Endothelial cell of umbilical vein (primary cell): Measurements from ENCODE around the gene PHACTR2.
"Not testable (repeated sequence)": the region's sequence is repeated elsewhere in the genome, so short reads cannot be mapped to it uniquely, and the experiment has no call there.

Source experiments
- CTCF ChIP-seq, 2 donors: IDR thresholded peaks; 1 replicate in 1 of 2; 2 replicates in 1 of 2; pipeline ENCODE4 v1.5.1; 2011; ENCODE audit warnings: low read length in 2 of 2, mild to moderate bottlenecking in 2 of 2, moderate library complexity in 2 of 2, control low read depth in 1 of 2, inconsistent platforms in 1 of 2, low read depth in 1 of 2; ENCODE audit not compliant: insufficient read depth in 1 of 2; ENCODE audit errors: extremely low read depth in 1 of 2
- EZH2 ChIP-seq: IDR thresholded peaks from 2 replicates; pipeline ENCODE4 v1.6.1; 2012; ENCODE audit warnings: borderline replicate concordance, low read depth, mild to moderate bottlenecking, moderate library complexity, low read length, inconsistent platforms; ENCODE audit not compliant: severe bottlenecking
- FOS ChIP-seq: IDR thresholded peaks from 2 replicates; pipeline ENCODE4 v1.6.1; 2011; ENCODE audit warnings: mild to moderate bottlenecking, low read length, moderate library complexity, borderline replicate concordance; ENCODE audit not compliant: insufficient read depth
- GATA2 ChIP-seq: IDR thresholded peaks from 2 replicates; pipeline ENCODE4 v1.7.0; 2011; ENCODE audit warnings: low read depth, mild to moderate bottlenecking, moderate library complexity, mixed read lengths, low read length; ENCODE audit not compliant: insufficient read length, insufficient read depth
- JUN ChIP-seq: IDR thresholded peaks from 2 replicates; pipeline ENCODE4 v1.6.1; 2011; ENCODE audit warnings: borderline replicate concordance, low read depth; ENCODE audit not compliant: insufficient read length, insufficient read depth
- MAX ChIP-seq: IDR thresholded peaks from 2 replicates; pipeline ENCODE4 v1.6.1; 2011; ENCODE audit not compliant: insufficient read depth, insufficient read length
- MYC ChIP-seq: IDR thresholded peaks from one replicate; pipeline ENCODE4 v1.6.1; 2011; ENCODE audit warnings: mild to moderate bottlenecking, low read depth, low read length
- POLR2A ChIP-seq: IDR thresholded peaks from 2 replicates; pipeline ENCODE4 v1.6.1; 2012; ENCODE audit warnings: low read depth, mild to moderate bottlenecking, control low read depth, low read length
- POLR2AphosphoS5 ChIP-seq: IDR thresholded peaks from 2 replicates; pipeline ENCODE4 v1.6.1; 2012; ENCODE audit warnings: low read depth, mild to moderate bottlenecking, control low read depth, low read length, moderate library complexity; ENCODE audit not compliant: insufficient read depth

- TF ChIP-seq CTCF (IDR thresholded peaks at IDR 0.05; ENCODE audit: extremely low read depth in 1 of 2, insufficient read depth in 1 of 2, low read depth in 1 of 2, low read length in 2 of 2); POLR2A; EZH2; FOS; POLR2AphosphoS5; MAX; MYC; GATA2; JUN: not testable (repeated sequence)
Observed at GRCh38 chr6:143874503-143874902, 196.7 kb downstream of the PHACTR2 start.
